GM19023 (cell line): Measurements from ENCODE around the gene WDR89.
A peak's percentile ranks its signal among the peaks of the same experiment; 100 is the strongest.
"Not testable (repeated sequence)": the region's sequence is repeated elsewhere in the genome, so short reads cannot be mapped to it uniquely, and the experiment has no call there.

Experiments
- ATAC-seq: cut with Tn5 transposase; IDR thresholded peaks from one replicate; pipeline ENCODE4 v1.9.1; 2021; ENCODE audit warnings: mild to moderate bottlenecking, moderate library complexity; ENCODE audit not compliant: unreplicated experiment

WDR89 gene

DNA sequence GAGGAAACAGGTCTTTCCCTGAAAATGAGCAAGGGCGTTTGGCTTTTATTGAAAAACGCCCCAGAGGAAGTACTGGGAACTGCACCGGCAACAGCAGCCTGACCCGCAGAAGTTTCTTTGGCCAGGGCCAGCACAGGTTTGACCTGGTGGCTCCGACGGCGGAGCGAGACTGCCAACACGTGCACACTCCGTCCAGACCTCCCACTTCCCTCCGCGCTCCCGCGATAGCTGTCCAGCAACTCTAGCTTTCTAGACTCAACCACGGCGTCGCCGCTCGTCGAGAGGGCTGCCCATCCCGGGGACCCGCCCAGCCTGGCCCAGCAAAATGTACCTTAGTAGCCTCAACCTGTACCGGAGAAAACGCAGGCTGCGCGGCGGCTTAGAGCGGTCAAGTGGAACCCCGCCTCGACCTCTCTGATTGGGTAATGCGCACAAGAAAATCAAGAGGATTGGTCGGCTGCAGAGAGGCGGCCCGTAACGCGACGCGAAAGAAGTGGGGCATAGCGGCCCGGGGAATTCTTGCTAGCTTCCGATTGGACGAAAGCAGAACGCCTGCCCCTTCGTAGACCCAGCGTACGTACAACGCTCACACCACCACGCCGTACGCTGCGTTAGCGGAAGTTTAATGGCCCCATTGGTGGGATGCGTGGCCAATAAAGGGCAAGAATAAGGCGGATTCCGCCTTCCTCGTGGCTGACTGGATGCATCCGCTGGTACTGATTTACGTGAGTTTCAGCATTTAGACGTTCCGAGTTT, at the start of gene WDR89:
TSS of gene WDR89 (minus strand) at position 399 of the 756 bp plus-strand sequence. CDS start 41,929 bp downstream, outside the sequence.
- ATAC-seq = peak; percentile 86

DNA sequence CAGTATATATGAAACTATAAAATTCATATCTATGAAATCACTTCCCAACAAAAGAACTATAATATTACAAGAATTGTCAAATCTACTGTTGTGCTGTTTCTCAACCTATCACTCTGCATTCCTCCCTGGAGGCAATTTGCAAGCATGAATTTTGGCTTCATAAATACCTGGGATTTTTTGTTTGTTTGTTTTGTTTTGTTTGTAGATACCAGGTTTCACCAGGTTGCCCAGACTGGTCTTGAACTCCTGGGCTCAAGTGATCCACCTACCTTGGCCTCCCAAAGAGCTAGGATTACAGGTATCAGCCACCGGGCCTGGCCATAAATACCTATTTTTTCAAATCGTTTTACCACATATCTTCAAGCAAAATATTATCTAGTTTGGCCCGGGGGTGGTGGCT, 47.5 kb upstream of the WDR89 start:
- ATAC-seq = no peak

GRCh38 chr14:63686926-63687325, 45.3 kb upstream of the WDR89 start:
- ATAC-seq = no peak

GRCh38 chr14:63685401-63685800, 43.7 kb upstream of the WDR89 start:
- no peak for ATAC-seq

DNA sequence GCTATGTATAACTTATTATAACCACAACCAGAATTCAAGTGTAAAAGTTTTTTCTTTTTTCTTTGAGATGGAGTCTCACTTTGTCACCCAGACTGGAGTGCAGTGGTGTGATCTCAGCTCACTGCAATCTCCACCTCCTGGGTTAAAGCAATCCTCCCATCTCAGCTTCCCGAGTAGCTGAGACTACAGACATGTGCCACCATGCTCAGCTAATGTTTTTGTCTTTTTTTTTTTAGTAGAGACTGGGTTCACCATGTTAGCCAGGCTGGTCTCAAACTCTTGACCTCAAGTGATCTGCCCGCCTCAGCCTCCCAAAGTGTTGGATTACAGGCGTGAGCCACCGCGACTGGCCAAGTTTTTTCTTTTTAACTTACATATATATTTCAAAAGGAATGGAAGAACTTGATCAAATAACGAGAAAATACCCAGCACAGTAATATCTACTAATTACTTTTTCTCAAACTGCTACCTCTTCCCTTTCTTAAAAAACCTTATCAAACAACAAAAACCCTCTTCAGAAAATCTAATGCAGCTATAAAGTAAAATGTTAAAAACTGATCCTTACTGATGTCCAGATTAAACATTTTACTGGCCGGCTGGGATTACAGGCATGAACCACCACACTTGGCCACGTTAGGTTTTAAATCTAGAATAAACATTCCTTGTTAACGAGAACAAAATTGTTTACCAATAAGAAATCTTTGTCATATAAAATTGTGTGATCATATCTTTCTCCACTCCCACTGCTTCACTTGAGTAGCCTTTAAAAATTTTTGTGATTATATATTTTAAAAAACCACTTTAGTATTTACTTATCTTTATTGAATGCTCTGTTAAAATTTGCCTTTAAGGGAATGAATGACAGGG, 41.3 kb upstream of the WDR89 start:
- ATAC-seq = no peak

- ATAC-seq = no peak
Measured at GRCh38 chr14:63678536-63678935, 36.9 kb upstream of the WDR89 start.

DNA sequence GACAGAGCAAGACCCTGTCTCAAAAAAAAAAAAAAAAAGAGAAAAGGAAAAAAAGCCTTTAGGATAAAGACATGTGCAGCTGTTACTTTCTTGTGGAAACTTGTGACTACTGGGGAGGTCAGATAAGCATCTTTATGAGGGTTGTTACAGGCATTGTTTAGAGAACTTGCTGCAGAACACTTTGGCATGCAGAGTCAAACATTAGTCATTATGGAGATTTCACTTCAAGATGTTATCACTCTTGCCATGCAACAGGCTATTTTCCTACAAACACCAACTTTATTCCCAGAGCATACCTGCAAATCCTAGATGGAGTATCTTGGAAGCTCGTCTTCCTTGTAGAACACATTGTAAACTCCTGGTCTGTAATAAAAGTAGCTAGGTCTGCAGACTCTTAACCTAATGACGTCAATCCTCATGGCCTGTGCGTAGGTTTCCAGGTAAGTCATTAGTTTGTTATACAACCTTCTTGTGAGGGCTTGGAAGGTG, 36.3 kb upstream of the WDR89 start:
- ATAC-seq = no peak

GRCh38 chr14:63676615-63677014, 34.9 kb upstream of the WDR89 start:
- ATAC-seq = no peak

- ATAC-seq = no peak
Measured at GRCh38 chr14:63673886-63674497, 32.3 kb upstream of the WDR89 start.

DNA sequence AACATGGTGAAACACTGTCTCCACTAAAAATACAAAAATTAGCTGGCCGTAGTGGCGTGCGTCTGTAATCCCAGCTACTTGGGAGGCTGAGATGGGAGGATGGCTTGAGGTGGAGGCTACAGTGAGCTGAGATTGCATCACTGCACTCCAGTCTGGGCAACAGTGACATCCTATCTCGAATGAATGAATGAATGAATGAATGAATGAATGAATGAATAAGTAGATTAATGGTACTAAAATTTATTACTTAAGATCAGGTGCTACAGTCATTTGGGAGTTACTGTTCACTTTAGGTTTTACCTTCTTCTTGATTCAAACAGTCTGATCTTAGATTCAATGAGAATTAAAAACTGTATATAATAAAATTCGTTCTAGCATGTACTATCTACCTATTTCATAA, 31.6 kb upstream of the WDR89 start:
- no peak for ATAC-seq

DNA sequence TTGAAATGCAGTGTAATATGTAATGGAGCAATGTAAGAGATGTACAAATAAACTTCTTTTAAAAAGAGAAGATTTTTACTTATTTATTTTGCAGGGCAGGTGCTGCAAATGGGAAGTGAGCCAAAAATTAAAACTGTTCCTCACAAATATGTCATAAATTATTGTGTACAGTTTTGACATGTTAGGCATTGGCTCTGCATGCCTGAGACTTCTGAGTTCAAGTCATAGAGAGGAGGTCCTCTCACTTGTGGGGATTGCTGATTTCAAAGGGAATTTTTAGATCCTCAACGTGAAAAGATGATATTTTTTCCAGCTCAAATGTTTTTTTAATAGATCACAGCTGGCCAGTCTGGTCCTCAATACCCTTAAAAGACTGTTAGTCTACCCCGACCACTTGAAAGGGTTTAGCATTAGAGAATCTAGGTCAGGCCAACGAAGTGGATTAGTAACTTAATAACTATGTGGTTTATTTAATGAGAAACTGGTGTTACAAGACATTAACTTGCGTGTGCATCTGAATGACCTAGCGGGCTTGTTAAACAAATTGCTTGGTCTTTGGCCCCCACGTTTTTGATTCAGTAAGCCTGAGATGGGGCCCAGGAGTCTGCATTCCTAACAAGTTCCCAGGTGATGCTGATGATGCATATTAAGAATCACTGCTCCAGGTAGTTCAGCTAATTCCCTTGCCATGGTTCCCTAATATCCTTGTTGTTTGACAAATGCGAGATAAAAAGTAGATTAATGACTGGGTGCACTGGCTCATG, 30.9 kb upstream of the WDR89 start:
- ATAC-seq = peak; percentile 74

GRCh38 chr14:63671987-63672386, 30.3 kb upstream of the WDR89 start:
- ATAC-seq = peak; percentile 6

DNA sequence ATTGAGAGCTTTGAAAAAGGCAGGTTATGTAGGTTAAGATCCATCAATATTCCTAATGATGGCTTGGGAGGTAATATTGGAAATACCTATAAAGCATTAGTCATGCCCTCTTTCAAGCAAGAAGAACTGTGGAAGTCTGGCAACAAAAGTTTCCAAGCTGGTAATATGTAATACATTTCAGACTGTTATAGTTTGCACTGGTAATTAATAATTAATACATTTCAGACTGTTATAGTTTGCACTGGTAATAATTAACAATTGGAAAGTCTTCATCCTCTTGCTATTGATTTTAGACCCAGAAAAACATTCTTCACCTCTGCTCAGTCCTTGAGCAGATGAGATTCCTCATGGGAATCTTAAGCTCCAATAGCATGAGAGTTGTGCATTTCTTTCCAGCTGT, 29.0 kb upstream of the WDR89 start:
- ATAC-seq = no peak

- ATAC-seq = no peak
Measured at GRCh38 chr14:63666335-63666734, 24.7 kb upstream of the WDR89 start.

DNA sequence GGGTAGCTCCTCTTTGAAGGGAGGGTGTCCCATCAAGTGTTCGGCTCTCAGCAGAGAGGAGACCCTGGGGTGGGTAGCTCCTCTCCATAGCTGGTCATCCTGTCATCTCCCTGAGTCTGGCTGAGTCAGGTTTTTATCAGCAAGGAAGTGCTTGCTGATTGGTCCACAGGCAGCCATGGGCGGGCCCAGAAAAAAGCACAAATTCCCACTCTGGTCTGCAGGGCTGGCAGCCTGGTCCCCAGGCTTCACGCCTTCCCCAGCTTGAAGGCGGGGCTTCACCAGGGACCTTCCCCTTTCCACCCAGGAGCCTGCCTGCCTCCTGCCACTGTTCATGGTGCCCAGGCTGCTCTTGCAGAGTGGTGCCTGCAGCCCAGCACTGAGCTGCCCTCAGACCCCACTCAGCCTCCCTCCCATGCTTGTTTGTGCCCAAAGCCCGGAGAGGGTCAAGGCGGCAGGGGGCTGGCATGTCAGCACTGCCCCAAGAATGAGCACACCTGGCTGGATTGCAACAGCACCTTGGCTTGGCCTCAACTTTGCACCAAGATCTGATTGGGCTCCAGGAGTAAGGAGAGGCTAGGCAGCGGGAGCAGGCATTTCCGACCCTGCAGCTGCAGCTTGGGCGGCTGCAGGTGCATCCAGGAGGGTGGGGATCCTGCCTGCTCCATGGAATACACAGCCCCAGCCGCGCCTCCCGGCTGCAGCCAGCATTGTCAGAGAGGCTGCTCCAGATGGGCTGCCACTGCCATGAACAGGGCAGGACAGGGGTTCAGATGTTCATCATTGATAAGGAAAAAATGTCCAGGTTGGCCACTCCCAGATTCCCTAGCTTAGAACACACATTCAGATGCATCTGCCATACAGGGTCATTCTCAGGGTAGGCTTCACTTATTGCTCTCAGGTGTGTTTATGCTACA, 22.0 kb upstream of the WDR89 start:
- no peak for ATAC-seq

GRCh38 chr14:63662776-63663175, 21.1 kb upstream of the WDR89 start:
- no peak for ATAC-seq

DNA sequence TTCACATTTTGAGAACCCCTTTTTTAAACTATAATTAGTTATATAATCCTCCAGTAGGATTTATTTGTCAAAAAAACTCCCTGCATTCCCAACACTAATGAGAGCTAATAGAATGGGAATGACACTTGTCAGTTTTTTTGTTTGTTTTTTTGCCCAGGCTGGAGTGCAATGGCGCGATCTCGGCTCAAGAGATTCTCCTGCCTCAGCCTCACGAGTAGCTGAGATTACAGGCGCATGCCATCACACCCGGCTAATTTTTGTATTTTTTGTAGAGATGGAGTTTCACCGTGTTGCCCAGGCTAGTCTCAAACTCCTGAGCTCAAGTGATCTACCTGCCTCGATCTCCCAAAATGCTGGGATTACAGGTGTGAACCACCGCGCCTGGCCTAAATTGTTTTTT, 20.2 kb upstream of the WDR89 start:
- ATAC-seq = not testable (repeated sequence)

- no peak for ATAC-seq
Measured at GRCh38 chr14:63659726-63660125, 18.1 kb upstream of the WDR89 start.

DNA sequence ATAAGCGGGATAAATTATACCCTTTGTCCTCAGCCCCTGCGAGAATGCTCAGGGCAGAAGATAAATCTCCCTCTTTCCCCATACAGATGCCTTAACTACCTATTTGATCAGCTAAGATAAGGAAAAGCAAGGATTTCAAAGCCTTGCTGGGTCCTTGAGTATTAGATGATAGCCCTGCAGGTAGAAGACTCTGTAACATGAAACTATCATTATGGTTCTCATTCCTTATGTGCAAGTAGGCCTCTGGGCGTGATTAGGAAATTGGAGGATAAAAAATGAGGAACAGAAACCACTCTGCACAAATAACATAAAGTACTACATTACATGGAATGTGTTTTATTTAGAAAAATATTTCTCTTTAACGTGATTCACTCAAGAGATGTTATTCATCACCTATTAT, 14.5 kb upstream of the WDR89 start:
- ATAC-seq = no peak

- no peak for ATAC-seq
Measured at GRCh38 chr14:63654936-63655335, 13.3 kb upstream of the WDR89 start.
